ENCODE data around the gene UPK1B. TPM values are rescaled to one million over a fixed set of nuclear protein-coding genes. Genes with fewer than 3 reads are reported as not detected.

UPK1B gene
- total RNA-seq, 4 donors from 2014 or later = not detected

DNA sequence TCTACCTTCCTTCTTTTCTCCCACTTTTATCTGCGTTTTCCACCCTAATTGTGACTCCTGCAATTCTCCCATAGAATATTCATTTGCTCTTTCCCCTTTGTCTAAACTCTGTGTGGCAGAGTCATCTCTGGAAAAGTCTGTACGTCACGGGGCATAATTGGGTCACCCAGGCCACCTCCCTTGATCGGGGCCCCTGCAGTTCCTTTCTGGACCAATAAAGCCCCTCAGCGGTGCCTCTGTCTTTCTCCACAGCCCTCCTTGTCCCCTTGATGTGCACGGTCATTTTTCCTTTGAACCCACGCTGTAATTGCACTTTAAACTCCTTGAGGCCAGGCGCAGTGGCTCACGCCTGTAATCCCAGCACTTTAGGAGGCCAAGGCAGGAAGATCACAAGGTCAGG is 10.7 kb downstream of the UPK1B start:
- H3K4me3 ChIP-seq = no peak overlapping the region
- no peaks in the 10 kb centered on the region for H3K9me3 ChIP-seq
- DNase-seq = no peak
- H3K4me1 ChIP-seq = no peaks in the 10 kb centered on the region
- no peak overlapping the region for H3K27ac ChIP-seq
- TF ChIP-seq POLR2A (IDR thresholded peaks at IDR 0.05) = no peak
- TF ChIP-seq, protein P1, sequence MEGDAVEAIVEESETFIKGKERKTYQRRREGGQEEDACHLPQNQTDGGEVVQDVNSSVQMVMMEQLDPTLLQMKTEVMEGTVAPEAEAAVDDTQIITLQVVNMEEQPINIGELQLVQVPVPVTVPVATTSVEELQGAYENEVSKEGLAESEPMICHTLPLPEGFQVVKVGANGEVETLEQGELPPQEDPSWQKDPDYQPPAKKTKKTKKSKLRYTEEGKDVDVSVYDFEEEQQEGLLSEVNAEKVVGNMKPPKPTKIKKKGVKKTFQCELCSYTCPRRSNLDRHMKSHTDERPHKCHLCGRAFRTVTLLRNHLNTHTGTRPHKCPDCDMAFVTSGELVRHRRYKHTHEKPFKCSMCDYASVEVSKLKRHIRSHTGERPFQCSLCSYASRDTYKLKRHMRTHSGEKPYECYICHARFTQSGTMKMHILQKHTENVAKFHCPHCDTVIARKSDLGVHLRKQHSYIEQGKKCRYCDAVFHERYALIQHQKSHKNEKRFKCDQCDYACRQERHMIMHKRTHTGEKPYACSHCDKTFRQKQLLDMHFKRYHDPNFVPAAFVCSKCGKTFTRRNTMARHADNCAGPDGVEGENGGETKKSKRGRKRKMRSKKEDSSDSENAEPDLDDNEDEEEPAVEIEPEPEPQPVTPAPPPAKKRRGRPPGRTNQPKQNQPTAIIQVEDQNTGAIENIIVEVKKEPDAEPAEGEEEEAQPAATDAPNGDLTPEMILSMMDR (IDR thresholded peaks at IDR 0.05) = no peak
- no peaks in the 10 kb centered on the region for H3K27me3 ChIP-seq
- no peaks in the 10 kb centered on the region for H3K36me3 ChIP-seq

DNA sequence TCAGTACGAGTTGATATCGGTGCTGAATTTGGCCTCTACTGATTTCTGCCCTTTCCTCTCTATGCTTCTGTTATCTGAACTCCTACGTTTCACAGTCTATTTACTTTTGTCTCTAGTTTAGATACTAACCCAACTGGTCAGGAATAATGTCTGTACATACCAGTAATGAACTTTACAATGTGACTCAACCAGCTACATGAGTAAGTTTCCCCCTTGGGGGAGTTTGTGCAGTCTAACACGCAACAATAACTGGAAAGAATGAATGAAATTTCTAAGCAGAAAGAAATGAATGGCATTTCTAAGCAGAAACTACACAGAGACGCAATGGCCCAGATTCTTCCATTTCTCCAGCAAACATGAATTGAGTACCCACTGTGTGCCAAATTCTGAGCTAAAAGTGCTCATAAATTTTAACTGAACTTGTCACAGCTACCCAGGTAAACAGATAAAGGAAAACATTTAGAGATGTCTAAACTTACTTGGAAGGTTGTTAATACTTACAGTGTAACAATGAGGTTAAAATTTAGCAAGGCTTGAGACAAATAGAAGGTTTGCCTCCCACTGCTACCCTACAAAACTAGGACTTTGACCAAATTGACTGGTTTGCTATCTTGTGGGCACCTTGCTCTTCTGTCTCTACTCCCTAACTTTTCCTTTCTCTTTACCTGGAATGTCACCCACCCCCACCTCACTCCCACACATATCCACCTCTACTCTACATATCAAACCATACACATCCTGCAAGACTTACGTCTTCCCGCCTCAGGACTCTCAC is 11.6 kb downstream of the UPK1B start:
- no peak overlapping the region for H3K4me3 ChIP-seq
- H3K4me1 ChIP-seq = no peaks in the 10 kb centered on the region
- no peaks in the 10 kb centered on the region for H3K36me3 ChIP-seq
- no peak for DNase-seq
- no peaks in the 10 kb centered on the region for H3K9me3 ChIP-seq
- H3K27ac ChIP-seq = no peak overlapping the region
- TF ChIP-seq POLR2A (IDR thresholded peaks at IDR 0.05) = no peak
- TF ChIP-seq, protein P1 (IDR thresholded peaks at IDR 0.05) = no peak
- no peaks in the 10 kb centered on the region for H3K27me3 ChIP-seq

DNA sequence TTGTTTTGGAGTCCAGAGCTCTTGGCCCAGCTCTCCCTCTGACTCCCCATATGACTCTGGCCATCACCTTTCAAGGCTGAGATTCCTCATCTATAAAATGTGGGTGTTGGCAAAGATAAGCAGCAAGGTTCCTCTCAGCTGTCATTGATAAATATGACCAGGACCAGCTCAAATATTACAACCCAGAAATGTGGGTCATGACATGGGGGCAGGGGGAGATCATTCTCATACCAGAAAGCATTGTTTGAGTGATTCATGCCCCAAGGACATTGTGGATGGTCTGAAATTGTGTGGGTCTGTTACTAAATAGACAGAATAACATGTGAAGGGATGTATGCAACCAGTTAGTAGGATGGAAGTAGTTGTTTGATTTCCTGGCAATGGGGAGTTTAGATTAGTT is 13.9 kb downstream of the UPK1B start:
- Histone ChIP-seq H3K4me3 (no peak overlapping the region), H3K36me3 (no peaks in the 10 kb centered on the region), H3K27me3 (no peaks in the 10 kb centered on the region), H3K4me1 (no peaks in the 10 kb centered on the region), H3K27ac (no peak overlapping the region), H3K9me3 (no peaks in the 10 kb centered on the region)
- TF ChIP-seq, protein P1 (IDR thresholded peaks at IDR 0.05) = no peak
- no peak for DNase-seq

GRCh38 chr3:119191800-119192199 is 18.4 kb downstream of the UPK1B start:
- Histone ChIP-seq H3K27ac (no peak overlapping the region), H3K27me3 (no peaks in the 10 kb centered on the region), H3K4me1 (no peaks in the 10 kb centered on the region), H3K9me3 (no peaks in the 10 kb centered on the region), H3K4me3 (no peak overlapping the region), H3K36me3 (no peaks in the 10 kb centered on the region)
- no peak for DNase-seq
- TF ChIP-seq, protein P1 (IDR thresholded peaks at IDR 0.05) = no peak
- TF ChIP-seq POLR2A (IDR thresholded peaks at IDR 0.05) = no peak

DNA sequence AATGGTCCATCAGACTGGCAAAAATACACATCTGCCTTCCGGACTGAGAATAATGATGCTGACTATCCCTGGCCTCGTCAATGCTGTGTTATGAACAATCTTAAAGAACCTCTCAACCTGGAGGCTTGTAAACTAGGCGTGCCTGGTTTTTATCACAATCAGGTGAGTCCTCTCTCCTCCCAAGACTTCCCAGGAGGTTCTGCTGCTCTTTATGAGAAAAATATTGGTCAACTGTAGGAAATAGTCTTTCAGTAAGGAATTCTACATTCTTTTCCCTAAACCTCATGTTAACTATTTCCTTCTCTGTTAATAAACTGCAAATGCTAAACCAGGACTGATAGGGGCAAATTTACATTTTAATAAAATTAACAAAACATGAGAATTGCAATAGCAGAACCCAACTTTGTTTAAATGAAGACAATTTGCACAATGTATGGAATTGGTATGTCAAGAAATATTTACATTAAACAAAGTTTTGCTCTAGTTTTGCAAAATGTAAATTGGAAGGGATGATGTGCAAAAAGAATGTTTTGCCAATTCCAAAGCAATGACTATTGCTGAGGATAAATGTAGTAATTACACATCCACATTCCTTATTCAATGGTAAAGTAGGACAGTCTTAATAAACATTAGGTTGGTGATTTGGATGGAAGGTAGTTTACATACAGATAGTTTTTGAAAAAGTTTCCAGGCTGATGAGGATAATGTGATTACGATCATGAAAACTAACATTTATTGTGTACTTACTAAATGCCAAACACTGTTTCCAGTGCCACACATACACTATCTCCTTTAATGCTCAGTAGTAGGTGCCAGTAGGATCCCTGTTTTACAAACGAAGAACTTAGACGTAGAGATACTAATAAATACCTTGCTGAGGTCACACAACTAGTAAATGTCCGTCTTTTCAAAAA is 21.1 kb downstream of the UPK1B start:
- Histone ChIP-seq H3K27ac (no peak overlapping the region), H3K4me1 (no peaks in the 10 kb centered on the region), H3K4me3 (no peak overlapping the region), H3K27me3 (no peaks in the 10 kb centered on the region), H3K36me3 (no peaks in the 10 kb centered on the region), H3K9me3 (no peaks in the 10 kb centered on the region)
- DNase-seq = no peak
- TF ChIP-seq, protein P1 (IDR thresholded peaks at IDR 0.05) = no peak
- TF ChIP-seq POLR2A (IDR thresholded peaks at IDR 0.05) = no peak

Data from Peyer's patch (tissue), 4 donors.